SIG-M5 treated with dmso at 0.1 percent for 504 hours (cell line): ENCODE results near the gene MKRN1.
"Not testable (repeated sequence)": the region's sequence is repeated elsewhere in the genome, so short reads cannot be mapped to it uniquely, and the experiment has no call there.

ENCODE experiments used
- DNase-seq: peaks from one replicate; lab custom pipeline; 2025; ENCODE audit not compliant: unreplicated experiment; lab: John Stamatoyannopoulos, UW

Gene MKRN1, protein sequence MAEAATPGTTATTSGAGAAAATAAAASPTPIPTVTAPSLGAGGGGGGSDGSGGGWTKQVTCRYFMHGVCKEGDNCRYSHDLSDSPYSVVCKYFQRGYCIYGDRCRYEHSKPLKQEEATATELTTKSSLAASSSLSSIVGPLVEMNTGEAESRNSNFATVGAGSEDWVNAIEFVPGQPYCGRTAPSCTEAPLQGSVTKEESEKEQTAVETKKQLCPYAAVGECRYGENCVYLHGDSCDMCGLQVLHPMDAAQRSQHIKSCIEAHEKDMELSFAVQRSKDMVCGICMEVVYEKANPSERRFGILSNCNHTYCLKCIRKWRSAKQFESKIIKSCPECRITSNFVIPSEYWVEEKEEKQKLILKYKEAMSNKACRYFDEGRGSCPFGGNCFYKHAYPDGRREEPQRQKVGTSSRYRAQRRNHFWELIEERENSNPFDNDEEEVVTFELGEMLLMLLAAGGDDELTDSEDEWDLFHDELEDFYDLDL

DNA sequence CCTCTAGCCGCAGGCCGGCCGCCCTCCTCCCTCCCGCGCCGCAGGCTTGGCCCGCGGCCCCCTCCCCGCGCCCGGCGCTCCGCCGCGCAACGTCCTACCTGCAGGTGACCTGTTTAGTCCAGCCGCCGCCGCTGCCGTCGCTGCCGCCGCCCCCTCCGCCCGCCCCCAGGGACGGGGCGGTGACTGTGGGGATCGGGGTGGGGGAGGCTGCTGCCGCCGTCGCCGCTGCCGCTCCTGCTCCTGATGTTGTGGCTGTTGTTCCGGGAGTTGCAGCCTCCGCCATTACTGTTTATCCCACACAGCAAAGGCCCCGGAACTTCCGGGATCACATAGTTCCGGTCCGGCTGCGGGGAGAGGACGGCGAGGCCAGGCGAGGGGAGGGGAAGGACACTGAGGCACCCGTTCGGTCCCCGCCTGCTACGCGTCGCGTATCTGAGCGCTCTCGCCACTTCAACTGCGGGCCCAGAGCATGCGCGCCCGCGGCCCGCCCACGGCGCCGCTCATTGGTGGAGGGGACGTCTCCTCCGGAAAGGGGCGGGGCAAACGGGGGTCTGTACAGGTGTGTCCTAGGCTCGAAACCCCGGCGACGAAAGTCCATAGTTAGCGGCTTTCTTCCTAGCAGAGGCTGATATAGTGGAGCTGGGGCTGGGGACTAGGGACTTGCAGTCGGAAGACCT lies at the start of gene MKRN1:
Gene MKRN1 (minus strand): TSS at position 444 of the 677 bp plus-strand sequence. CDS start 161 bp downstream, at position 283.
- DNase-seq: peak; percentile 85

DNA sequence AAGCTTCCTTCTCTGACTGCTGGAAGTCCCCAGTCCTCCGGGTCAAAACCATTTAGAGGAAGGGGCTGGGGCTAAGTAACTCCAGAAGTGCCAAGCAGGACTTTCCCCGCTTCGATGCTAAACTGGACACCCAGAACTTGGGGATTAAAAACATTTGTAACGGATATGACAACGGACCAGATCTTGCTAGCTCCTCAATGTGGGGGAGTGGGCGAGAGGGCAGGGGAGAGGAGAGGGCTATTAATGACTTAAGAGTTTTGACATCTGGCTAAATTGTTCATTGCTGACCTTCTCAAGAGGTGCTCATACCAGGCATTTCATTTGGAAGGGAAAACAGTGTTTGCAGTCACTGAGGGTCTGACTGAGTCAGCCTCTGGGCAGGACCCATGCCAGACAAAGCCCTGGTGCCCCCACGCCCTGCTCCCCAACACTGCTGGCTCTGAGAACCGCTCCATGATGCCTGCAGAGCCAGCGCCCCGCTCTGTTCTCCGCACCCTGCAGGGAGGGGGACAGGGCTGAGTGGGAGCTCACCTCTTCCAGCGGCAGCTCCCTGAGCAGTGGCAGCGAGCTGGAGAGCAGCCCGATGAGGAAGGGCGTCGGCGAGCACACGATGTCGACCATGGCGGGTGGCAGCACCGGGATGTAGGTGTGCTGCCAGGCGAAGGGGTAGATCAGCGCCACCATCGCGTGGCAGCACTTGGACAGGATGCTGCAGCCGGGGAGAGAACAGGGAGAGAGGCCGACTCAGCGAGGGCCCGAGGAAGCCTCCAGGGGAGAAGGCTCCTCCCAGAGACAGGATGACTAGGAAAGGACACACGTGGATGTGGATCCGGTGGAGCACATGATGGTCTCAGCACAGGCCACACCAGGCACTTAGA lies 47.7 kb upstream of the MKRN1 start:
- DNase-seq: no peak

DNA sequence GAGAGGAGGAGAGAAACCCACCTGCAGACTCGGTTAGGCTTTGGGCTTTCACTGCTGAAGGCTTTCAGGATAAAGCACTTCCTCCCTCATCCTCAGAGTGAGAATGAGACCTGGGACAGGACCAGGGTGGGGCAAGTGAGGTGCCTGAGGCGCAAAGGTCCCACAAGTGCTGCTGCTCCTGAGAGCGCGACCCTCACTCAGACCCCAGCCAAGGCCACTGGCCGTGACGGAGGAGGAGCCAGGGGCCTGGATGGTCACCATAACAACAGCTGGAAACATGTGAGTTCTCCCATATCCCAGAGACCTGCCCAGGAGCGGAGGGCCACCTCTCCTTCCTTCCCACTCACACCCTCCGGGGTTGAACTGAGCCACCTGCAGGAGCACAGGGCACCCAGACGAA lies 46.9 kb upstream of the MKRN1 start:
- no peak for DNase-seq

DNA sequence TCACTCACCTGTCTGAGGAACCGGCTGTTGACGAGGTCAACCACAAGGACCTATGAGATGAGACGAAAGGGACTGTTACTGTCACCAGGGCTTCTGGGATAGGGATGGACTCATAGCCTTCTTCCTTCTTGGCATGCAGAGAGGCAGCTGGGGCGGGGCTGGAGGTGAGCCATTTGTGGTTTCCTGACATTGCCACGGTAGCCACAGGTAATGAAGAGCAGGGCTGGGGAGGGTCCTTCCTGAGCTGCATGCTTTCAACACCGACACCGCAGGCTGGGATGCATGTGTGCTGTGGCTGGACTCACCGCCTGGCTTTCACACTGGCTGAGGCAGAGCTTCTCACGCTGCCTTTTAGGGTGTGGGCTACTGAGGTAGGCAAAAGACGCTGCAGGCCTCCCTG lies 46.4 kb upstream of the MKRN1 start:
- no peak for DNase-seq

DNA sequence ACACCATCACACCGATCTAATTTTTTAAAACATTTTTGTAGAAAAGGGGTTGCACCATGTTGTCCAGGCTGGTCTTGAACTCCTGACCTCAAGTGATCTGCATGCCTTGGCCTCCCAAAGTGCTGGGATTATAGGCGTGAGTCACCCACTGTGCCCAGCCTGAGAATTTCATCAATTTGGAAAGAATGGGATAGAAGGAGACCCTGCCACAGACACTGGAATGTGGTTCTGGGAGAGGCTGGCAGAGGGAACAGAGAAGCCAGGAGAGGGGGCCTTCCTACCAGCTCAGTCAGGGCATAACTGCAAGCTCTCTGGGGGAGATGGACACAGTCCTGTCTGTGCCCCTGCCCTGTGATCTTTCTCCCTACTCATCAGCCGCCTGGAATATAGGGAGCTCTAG lies 42.1 kb upstream of the MKRN1 start:
- no peak for DNase-seq

DNA sequence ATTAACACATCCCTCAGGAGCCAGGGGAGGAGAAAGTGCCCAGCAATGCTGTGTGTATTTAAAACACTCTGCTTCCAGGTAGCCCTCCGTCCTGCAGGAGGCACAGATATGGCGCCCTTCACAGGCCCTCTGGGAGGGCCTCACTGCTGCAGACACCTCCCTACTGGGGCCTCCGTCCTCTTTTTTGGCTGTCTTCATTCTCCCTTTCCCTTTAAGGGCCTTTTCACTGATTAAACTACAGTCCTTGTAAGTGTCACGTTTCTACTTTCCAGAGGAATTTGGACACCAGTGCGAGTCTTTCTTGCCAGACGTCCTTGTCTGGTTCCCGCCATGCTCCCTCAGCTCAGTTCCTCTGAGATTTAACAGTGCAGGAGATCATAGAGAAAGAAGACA lies 39.7 kb upstream of the MKRN1 start:
- no peak for DNase-seq

DNA sequence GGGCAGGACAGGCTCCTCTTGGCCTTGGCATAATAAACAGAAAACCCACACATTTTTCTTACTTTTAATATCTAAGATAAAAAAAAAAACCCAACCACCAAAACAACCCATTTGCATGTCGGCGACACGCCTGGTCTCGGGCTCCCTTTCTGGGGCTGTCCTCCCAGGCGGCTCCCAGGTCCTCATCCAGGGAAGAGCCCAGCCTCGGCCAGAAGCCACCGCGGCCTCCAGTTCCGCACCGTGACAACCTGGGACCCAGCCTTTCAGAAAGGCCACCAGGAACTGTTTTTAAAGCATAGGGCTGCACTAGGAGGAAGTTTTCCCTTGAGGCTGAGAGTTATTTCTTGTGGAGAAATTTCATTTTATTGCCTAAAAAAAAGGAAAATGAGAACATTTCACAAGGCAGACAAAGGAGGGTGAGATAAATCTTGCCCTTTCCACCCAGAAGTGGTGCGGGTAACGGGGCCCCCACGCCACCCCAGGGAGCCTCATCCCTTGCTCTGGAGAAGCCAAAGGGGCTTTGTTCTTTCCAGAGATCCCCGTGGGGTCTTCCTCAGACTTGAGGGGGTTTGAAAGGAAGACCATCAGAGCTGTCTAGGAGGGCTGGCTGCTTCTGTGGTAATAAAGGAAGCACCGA lies 39.2 kb upstream of the MKRN1 start:
- DNase-seq: no peak

DNA sequence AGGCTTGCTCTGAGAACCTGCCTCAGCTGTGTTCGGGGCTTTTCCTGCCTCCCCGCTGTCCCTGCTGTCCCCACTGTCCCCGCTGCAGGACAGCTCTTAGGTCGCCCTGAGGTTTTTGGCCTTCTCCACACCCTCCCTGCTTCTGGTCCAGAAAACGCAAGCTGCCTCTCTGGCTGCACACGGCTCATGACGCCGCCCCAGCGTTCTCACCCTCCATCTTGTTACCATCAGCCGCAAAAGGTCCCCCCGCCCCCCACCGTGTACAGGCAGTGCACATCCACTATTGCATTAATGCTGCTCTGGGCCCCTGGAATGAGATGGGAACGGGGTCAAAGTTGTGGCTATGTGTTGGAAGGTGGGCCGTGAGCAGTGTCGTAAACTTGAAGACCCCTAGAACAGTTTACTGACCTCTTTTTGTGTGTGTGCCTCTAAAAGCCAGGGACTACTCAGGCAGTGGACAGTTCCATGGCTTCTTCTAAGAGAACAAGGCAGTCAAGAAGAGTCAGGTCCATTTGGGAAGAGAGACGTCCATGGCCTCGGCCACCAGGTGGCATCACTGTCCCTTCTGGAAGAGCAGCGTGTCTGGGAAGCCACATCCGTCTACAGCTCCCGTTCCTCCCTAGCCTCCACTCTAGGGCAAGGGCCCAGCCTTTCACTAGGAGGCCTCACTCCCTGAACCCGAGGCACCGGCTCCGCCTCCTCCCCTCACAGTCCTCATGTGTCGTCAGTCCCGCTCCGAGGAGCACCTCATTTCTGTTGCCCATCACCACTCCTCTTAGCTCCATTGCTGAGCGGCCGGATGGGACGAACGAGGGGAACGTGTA lies 38.5 kb upstream of the MKRN1 start:
- peak; percentile 82 for DNase-seq

DNA sequence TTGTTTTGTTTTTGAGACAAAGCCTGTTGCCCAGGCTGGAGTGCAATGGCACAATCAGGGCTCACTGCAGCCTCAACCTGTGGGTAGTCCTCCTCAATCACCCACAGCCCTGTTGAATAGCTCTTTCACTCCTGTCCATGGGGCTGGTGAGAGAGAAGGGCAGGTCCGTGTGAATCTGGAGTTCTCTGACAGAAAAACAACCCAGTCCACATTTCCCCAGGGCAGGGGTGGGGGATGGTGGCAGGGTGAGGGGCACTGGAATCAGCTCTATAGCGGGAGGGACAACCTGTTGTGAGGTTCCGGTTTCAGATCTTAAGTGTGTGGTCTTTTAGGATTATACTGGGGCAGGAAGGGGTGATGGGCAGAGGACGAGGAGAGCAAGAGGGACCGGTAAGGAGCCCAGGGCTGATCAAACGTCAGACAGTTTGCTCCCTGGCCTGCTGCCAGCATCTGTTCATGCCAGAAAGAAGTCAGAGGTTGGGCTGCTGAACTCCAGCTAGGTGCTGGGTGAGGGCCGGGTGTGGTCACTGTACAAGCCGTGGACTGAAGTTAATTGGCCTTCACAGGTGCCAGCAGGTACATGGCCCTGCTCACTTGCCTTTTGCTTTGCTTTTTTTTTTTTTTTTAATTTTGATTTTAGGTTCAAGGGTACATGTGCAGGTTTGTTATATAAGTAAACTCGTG lies 33.2 kb upstream of the MKRN1 start:
- DNase-seq: peak; percentile 42

DNA sequence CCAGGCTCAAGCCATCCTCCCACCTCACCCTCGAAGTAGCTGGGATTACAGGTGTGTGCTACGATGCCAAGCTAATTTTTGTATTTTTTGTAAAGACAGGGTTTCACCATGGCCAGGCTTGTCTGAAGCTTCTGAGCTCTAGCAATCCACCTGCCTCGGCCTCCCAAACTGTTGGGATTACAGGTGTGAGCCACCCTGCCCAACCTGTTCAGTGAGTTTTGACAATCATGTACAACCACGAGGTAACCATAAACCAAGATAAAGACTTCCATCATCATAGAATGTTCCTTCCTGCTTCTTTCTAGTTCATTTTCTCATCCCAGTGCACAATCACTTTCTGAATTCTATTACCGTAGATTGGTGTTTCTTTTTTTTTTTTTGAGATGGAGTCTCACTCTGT lies 30.5 kb upstream of the MKRN1 start:
- DNase-seq: no peak

DNA sequence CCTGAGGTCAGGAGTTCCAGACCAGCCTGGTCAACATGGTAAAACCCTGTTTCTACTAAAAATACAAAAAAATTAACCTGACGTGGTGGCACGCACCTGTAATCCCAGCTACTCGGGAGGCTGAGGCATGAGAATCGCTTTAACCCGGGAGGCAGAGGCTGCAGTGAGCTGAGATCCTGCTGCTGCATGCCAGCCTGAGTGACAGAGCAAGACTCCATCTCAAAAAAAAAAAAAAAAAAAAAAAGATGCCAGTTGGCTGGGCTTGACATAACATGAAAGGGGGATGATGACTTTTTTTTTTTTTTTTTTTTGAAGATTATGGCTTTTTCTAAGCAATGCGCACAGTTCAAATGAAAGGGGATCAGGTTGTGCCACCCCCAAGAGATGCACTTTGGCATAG lies 28.3 kb upstream of the MKRN1 start:
- not testable (repeated sequence) for DNase-seq

DNA sequence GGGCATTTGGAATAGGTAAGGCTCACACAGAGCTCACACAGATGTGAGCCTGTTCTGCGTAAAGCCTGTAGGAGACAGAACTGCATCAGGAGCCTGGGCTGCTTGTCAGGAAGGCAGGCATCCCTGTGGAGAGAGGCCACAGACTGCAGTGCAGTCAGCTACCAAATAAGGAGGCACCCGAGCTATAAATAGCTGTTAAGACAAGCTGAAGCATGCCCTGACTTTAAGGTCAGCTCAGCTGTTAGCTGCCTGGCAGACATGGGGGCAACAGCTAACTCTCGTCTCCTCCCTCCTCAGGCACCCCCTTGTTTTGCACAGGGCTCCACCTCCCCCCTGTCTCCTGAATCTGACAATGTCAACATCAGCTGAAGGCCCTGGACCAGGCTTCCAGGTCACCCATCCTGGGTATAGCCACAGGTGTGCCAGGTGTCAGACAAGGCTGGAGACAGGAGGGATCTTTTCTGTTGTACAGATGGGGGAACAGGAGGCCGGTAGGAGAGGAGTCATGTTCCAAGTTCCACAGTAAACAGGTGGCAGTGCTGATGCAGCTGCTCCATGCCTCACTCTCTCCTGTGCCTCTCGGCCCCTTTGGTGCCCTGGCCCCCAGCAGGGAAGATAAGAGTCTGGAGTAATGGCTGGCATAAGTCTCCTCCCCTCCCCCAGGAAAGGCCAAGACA lies 27.6 kb upstream of the MKRN1 start:
- DNase-seq: no peak

DNA sequence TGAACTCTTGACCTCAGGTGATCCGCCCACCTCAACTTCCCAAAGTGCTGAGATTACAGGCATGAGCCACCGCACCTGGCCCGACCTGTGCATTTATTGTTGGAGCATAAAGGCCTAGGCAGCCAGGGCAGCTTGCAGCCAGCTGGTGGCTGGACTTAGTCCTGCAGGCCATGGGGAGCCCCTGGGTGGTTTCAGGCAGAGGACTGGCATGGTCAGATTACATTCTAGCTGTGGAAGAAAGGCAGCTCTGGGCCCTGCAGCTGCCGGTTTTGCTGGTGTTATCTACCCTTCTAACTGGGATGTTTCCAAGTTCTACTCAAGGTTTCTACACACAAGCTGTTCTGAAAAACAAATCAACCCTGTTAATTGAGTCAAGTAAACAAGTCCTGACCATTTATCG lies 22.7 kb upstream of the MKRN1 start:
- DNase-seq: no peak

DNA sequence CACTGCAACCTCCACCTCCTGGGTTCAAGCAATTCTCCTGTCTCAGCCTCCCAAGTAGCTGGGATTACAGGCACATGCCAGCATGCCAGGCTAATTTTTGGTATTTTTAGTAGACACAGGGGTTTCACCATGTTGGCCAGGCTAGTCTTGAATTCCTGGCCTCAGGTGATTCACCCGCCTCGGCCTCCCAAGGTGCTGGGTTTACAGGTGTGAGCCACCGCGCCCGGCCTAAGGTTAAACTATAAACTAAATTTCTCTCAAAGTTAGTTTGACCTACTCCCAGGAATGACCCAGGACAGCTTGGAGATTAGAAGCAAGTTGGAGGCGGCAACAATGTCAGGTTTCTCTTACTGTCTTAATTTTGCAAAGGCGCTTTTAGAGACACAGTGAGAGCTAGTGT lies 18.5 kb upstream of the MKRN1 start:
- not testable (repeated sequence) for DNase-seq

DNA sequence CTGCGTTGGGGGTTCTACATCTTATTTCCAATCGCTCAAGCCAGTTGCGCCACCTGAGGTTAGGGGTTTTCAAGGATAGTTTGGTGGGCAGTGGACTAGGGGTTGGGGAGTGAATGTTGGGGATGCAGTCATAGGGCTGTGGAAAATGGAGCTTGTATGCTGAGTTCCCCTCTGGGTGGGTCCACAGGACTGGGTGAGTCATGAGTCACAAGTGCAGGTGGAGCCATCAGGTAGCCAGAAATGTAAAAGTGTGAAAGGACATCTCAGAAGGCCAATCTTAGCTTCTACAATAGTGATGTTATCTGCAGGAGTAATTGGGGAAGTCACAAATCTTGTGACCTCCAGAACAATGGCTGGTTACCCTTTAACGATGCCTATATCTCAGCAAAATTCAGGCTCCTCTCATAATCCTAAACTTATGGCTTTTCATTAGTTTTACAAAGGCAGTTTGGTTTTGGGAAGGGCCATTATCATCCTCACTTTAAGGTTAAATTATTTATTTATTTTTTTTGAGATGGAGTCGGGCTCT lies 18.0 kb upstream of the MKRN1 start:
- DNase-seq: no peak

DNA sequence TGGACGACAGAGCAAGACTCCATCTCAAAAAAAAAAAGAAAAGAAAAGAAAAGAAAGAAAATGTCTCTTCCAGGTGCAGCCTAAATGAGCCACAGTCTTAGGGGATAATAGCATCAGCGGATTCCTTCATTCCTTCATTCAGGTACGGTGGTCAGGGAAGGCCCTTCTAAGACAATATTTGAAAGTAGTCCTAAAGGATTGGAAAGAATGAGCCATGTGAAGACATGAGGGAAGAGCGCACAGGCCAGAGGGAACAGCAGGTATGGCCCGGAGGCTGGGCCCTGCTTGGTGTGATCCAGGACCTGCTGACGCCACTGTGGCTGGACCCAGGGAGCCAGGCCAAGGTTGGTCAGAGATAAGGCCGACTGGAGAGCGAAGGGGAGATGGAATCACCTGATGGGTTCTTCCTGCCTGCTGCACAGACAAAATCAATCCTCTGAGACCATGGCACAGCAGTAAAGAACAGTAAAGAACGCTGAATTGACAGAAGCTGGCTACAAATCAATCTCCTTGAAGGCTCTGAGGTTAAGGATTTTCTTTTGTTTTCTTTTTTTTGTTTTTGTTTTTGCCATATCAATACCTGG lies 16.3 kb upstream of the MKRN1 start:
- DNase-seq: no peak

DNA sequence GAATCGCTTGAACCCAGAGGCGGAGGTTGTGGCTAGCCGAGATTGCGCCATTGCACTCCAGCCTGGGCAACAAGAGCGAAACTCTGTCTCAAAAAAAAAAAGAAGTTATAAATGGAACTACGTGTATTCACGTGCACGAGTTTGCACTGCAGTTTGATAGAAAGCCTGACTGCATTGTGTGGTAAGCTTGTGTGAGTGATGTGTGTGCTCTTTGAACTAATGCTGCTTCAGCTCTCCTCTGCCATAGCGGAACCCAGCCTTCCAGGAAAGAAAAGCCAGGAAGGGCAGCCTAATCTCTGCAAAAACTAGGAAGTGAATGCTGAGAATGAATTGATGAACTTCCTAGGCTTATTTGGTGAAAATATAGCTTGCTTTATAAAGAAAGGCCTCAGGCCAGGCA lies 15.6 kb upstream of the MKRN1 start:
- no peak for DNase-seq

DNA sequence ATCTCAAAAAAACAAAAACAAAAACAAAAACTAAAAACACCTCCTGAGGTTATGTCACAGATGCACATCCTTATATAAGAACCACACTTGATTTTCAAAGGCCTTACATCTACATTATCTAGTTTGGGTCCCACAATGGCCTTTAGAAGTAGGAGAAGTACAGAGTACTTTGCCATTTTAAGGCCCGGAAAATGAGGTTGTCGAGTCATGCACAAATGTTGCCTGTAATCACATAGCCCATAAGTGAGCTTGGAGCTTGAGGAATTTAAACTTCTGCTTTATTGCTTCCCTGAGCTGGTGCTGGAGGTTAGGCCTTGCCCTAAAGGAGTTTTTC lies 9.7 kb upstream of the MKRN1 start:
- DNase-seq: no peak
